PC-3 (cell line): ENCODE results near the gene CLDN16.

Experiments used
- CTCF ChIP-seq: fragments of 300-600 bp; sonication (generic); conservative IDR thresholded peaks from 2 replicates; pipeline ENCODE4 v1.5.1; 2017; ENCODE audit warnings: antibody characterized with exemption, low read depth, mild to moderate bottlenecking, low read length
- EZH2 ChIP-seq: fragments of 300-600 bp; sonication (generic); IDR thresholded peaks from one replicate; pipeline ENCODE4 v1.6.1; 2017; ENCODE audit warnings: antibody characterized with exemption, mild to moderate bottlenecking, low read length; ENCODE audit not compliant: unreplicated experiment

GRCh38 chr3:190381441-190381840, 6.5 kb upstream of the CLDN16 start:
- TF ChIP-seq EZH2 (no peak), CTCF (no peak)
